Muscle of leg (tissue), 11 donors: Measurements from ENCODE around the gene GOLT1A. TPM values are rescaled to one million over a fixed set of nuclear protein-coding genes. Genes with fewer than 3 reads are reported as not detected.

Source experiments
- DNase-seq: peaks from one replicate; pipeline ENCODE4 v3.0.0; 2013
- H3K27ac ChIP-seq: one replicate; pipeline ENCODE4 v1.5.1; 2013; ENCODE audit warnings: mild to moderate bottlenecking, low read length, control low read depth
- H3K27me3 ChIP-seq: one replicate; pipeline ENCODE4 v1.6.1; 2013; ENCODE audit warnings: low read length; ENCODE audit not compliant: control insufficient read depth, insufficient read depth
- H3K36me3 ChIP-seq: one replicate; pipeline ENCODE4 v1.6.1; 2013; ENCODE audit warnings: low read length; ENCODE audit not compliant: control insufficient read depth, insufficient read depth
- H3K4me1 ChIP-seq: one replicate; pipeline ENCODE4 v1.6.1; 2013; ENCODE audit warnings: low read length; ENCODE audit not compliant: control insufficient read depth, insufficient read depth
- H3K4me3 ChIP-seq: one replicate; pipeline ENCODE4 v1.5.1; 2013; ENCODE audit warnings: low read length, control low read depth
- H3K9me3 ChIP-seq: replicated peaks from 2 replicates; pipeline ENCODE4 v1.6.1; 2013; ENCODE audit warnings: low read depth, low read length; ENCODE audit not compliant: control insufficient read depth
- whole genome bisulfite sequencing: methylation state at CpG from one replicate; pipeline ENCODE4 v1.1.5; 2013; ENCODE audit warnings: missing lambda C conversion rate; ENCODE audit not compliant: insufficient coverage; 5-methylcytosine and 5-hydroxymethylcytosine counted together
- polyA plus RNA-seq, 8 donors: library from polyadenylated mRNA; unstranded; fragments of 120-200 nt; gene quantifications; one replicate each; pipeline versions ENCODE4 v1.2.1 to v1.2.3, GENCODE V29; 2013; ENCODE audit warnings: inconsistent platforms in 1 of 8, low replicate concordance in 1 of 8; ENCODE audit not compliant: insufficient read length in 8 of 8, insufficient read depth in 1 of 8
- total RNA-seq: library from RNA; stranded (reverse); fragments of 120-200 nt; gene quantifications from one replicate; pipeline ENCODE4 v1.2.4, GENCODE V29; 2013

Gene GOLT1A
- total and polyA plus RNA-seq, 9 donors = 0.09 to 3.9 (median 0.89) TPM; not detected in 5

GRCh38 chr1:204230211-204230610, 16.4 kb upstream of the GOLT1A start:
- Histone ChIP-seq H3K36me3 (no peaks in the 10 kb centered on the region), H3K27me3 (no peaks in the 10 kb centered on the region), H3K9me3 (no peaks in the 10 kb centered on the region), H3K4me3 (no peak overlapping the region), H3K27ac (no peak overlapping the region), H3K4me1 (peaks cover 3% of the 10 kb centered on the region)
- no peak for DNase-seq
- WGBS = 89% methylated on average over 10 of the region's 14 CpGs

GRCh38 chr1:204228896-204229295, 15.1 kb upstream of the GOLT1A start:
- WGBS = 95% methylated on average over 13 of the region's 13 CpGs
- H3K27ac ChIP-seq = no peak overlapping the region
- H3K4me1 ChIP-seq = peaks cover 3% of the 10 kb centered on the region
- H3K27me3 ChIP-seq = no peaks in the 10 kb centered on the region
- no peak for DNase-seq
- H3K9me3 ChIP-seq = no peaks in the 10 kb centered on the region
- no peaks in the 10 kb centered on the region for H3K36me3 ChIP-seq
- H3K4me3 ChIP-seq = no peak overlapping the region

- no peak for DNase-seq
- H3K4me3 ChIP-seq = no peak overlapping the region
- WGBS = 81% methylated on average over 19 of the region's 20 CpGs
- no peaks in the 10 kb centered on the region for H3K27me3 ChIP-seq
- H3K9me3 ChIP-seq = no peaks in the 10 kb centered on the region
- no peaks in the 10 kb centered on the region for H3K36me3 ChIP-seq
- peaks cover 3% of the 10 kb centered on the region for H3K4me1 ChIP-seq
- H3K27ac ChIP-seq = no peak overlapping the region
Measured at GRCh38 chr1:204227996-204228785, 14.4 kb upstream of the GOLT1A start.

GRCh38 chr1:204227351-204227750, 13.6 kb upstream of the GOLT1A start:
- no peak overlapping the region for H3K27ac ChIP-seq
- 80% methylated on average over 1 of the region's 2 CpGs for WGBS
- no peaks in the 10 kb centered on the region for H3K27me3 ChIP-seq
- no peak overlapping the region for H3K4me3 ChIP-seq
- H3K4me1 ChIP-seq = peaks cover 11% of the 10 kb centered on the region
- no peaks in the 10 kb centered on the region for H3K9me3 ChIP-seq
- H3K36me3 ChIP-seq = no peaks in the 10 kb centered on the region
- DNase-seq = no peak

- H3K4me3 ChIP-seq = no peak overlapping the region
- H3K9me3 ChIP-seq = no peaks in the 10 kb centered on the region
- 70% methylated on average over 14 of the region's 16 CpGs for WGBS
- no peak for DNase-seq
- peaks cover 12% of the 10 kb centered on the region for H3K4me1 ChIP-seq
- no peaks in the 10 kb centered on the region for H3K27me3 ChIP-seq
- H3K27ac ChIP-seq = no peak overlapping the region
- no peaks in the 10 kb centered on the region for H3K36me3 ChIP-seq
Measured at GRCh38 chr1:204225841-204226735, 12.3 kb upstream of the GOLT1A start.

GRCh38 chr1:204224655-204225054, 10.9 kb upstream of the GOLT1A start:
- H3K27me3 ChIP-seq = no peaks in the 10 kb centered on the region
- no peaks in the 10 kb centered on the region for H3K36me3 ChIP-seq
- no peak for DNase-seq
- WGBS = 68% methylated on average over 4 of the region's 8 CpGs
- peaks cover 12% of the 10 kb centered on the region for H3K4me1 ChIP-seq
- H3K27ac ChIP-seq = no peak overlapping the region
- H3K9me3 ChIP-seq = no peaks in the 10 kb centered on the region
- no peak overlapping the region for H3K4me3 ChIP-seq

GRCh38 chr1:204223129-204223860, 9.5 kb upstream of the GOLT1A start:
- no peak overlapping the region for H3K4me3 ChIP-seq
- H3K36me3 ChIP-seq = no peaks in the 10 kb centered on the region
- H3K4me1 ChIP-seq = peaks cover 12% of the 10 kb centered on the region
- WGBS = 55% methylated on average over 8 of the region's 17 CpGs
- H3K27ac ChIP-seq = no peak overlapping the region
- no peak for DNase-seq
- H3K9me3 ChIP-seq = no peaks in the 10 kb centered on the region
- H3K27me3 ChIP-seq = no peaks in the 10 kb centered on the region

GRCh38 chr1:204222764-204223055, 8.9 kb upstream of the GOLT1A start:
- no peak overlapping the region for H3K4me3 ChIP-seq
- no peaks in the 10 kb centered on the region for H3K36me3 ChIP-seq
- no peak overlapping the region for H3K27ac ChIP-seq
- H3K9me3 ChIP-seq = no peaks in the 10 kb centered on the region
- H3K27me3 ChIP-seq = peaks cover under 1% of the 10 kb centered on the region
- peaks cover 12% of the 10 kb centered on the region for H3K4me1 ChIP-seq
- DNase-seq = peak; percentile 88
- 23% methylated on average over 3 of the region's 3 CpGs for WGBS

GRCh38 chr1:204222006-204222763, 8.4 kb upstream of the GOLT1A start:
- Histone ChIP-seq H3K9me3 (no peaks in the 10 kb centered on the region), H3K4me1 (peaks cover 12% of the 10 kb centered on the region), H3K4me3 (no peak overlapping the region), H3K27me3 (peaks cover 2% of the 10 kb centered on the region), H3K36me3 (no peaks in the 10 kb centered on the region), H3K27ac (no peak overlapping the region)
- DNase-seq = no peak
- 57% methylated on average over 3 of the region's 8 CpGs for WGBS
